HG02884 (cell line): Measurements from ENCODE around the gene SULT1A1.

ENCODE experiments used
- ATAC-seq: cut with Tn5 transposase; IDR thresholded peaks from one replicate; pipeline ENCODE4 v1.9.1; 2021; ENCODE audit warnings: mild to moderate bottlenecking, moderate library complexity; ENCODE audit not compliant: unreplicated experiment

SULT1A1 gene

GRCh38 chr16:28562199-28562598 lies 47.6 kb downstream of the SULT1A1 start:
- no peak for ATAC-seq

GRCh38 chr16:28561557-28562187 lies 48.2 kb downstream of the SULT1A1 start:
- no peak for ATAC-seq

- ATAC-seq, result no peak
Measured at GRCh38 chr16:28558456-28558855, 51.4 kb downstream of the SULT1A1 start.

DNA sequence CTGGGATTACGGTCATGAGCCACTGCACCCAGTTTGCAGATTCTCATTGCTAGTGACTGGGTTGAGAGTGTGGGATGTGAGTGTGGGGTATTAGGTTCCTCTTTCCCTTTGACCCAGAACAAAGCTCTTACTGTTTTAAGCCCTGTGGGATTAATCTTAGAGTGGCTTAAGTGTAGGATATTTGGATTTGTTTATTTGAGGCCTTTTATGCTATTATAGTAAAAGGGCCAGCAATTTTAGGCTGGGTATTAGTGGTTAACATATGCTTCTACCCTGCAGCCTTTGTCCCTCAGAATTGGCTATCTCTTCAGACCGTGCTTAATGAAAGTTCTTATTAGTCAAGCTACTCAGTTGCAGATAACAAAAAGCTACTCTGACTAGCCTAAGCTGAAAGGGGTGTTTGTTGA lies 52.9 kb downstream of the SULT1A1 start:
- ATAC-seq, result no peak

DNA sequence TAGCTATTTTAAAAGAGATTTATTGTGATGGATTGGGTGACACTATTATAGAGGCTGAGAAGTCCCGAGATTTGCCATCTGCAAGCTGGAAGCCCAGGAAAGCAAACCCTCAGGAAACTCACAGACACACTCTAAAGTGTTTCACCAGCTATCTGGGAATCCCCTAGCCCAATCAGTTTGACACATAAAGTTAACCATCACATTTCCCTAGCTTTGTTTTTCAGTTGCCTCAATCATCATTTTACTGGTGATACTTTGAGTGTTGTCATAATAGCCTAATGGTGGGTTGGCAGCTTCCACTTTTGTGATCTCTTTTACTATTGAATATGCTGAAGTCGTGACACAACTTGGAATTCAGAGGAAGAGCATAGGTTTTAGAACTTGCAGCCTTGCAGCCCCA lies 54.3 kb downstream of the SULT1A1 start:
- ATAC-seq, result no peak
